Hippocampal formation (tissue), 2 donors: ENCODE measurements around the gene NOD2.

Experiments
- DNase-seq, 2 donors: peaks; one replicate each; lab custom pipeline; 2025; lab: John Stamatoyannopoulos, UW

NOD2 gene

GRCh38 chr16:50670476-50670875, 22.9 kb upstream of the NOD2 start:
- DNase-seq: no peak

DNA sequence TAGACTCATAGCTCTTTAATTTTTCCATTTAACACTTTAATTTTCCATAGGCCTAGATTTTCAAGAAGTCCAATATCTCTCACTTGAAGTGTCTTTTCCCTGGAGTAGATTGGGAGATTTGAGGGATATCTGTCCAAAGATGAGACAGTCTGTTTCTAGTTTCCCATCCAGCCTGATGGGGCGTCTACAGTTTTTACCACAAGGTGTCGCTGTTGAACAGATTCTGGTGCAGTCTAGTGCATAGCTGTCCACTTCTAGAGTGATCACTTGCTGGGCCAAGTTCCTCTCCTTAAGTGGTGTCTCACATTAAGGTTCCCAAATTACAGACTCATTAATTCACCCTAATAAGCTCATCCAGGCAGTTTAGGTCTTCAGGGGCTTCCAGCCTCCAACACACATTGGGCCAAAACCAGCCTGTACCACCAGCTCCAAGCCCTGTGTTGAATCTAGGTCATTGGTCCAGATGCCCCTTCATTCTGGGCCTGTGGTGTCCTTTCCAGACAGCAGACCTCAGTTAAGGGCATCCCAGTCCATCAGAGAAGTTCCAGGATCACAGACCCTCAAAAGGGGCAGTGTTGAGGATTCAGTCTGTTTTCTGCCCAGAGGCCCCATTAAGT, 21.7 kb upstream of the NOD2 start:
- no peak for DNase-seq

DNA sequence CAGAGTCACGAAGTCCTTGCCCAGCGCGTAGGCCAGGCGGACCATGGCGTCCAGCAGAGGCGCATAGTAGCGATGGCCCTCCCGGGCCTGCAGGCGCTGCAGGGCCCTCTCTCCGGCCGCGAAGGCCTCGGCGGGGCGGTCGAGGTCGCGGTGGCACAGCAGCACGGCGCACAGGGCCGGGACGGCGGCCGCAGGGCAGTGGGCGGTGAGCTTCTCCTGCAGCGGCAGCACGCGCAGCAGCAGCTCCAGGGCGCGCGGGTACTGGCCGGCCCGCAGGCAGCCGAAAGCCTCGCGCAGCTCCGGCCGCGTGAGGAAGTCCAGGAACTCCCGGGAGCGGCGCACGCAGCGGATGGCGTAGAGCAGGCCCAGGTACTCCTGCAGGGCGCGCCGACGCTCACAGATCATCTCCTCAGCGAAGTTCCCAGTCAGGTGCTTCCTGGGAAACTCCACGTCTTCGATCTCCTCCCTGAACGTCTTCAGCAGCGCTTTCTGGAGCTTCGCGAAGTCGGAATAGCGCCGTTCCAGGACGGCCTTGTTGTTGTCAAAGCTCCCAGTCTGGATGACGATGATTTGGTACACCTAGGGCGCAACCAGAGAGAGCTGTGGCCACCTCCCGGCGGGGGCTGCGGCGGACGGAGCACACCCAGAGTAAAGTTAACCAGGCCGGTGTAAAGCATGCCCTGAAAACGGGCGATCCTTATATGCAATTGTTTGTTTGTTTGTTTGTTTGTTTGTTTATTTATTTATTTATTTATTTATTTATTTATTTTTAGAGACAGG, 19.7 kb upstream of the NOD2 start:
- DNase-seq: no peak

DNA sequence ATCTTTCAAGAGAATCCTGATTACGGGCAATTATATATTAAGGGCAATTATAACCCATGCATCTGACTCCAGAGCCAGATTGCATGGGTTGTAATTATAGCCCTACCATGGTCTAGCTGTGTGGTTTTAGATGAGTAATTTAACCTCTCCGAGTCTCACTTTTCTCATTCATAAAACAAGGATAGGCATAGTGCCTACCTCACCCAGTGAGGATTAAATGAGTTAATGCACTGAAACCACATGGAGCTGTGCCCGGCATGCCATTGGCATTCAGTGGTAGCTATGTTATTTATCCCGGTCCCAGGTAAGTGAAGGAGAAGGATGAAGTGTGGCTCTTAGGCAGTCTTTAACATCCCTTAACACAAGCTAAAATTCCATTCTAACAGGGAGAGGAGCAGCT, 18.6 kb upstream of the NOD2 start:
- DNase-seq: no peak

GRCh38 chr16:50675686-50676610, 17.5 kb upstream of the NOD2 start:
- DNase-seq: no peak

DNA sequence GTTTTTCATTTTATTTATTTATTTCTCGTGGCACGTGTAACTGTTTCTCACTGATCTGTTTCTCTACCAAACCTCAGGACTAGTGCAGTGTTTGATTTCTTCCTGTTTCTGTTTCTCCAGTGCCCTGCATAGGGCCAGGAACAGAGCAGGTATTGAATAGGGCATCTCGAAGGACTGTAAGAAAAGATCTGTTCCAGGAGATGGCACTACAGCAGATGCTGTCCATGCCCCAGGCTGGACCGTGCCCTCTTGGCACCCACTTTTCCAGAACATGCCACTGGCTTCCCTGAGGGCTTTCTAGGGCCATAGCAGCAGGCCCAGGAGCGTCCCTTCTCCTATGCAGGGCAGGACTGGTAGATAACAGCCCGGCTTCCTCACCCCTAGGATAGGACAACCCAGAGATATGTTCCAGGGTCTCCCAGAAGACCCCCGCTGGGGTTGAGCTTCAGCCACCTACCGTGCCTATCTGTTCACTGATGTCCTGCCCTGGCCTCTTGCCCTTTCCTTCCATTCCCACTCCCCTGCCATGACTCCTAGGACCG, 16.7 kb upstream of the NOD2 start:
- no peak for DNase-seq

DNA sequence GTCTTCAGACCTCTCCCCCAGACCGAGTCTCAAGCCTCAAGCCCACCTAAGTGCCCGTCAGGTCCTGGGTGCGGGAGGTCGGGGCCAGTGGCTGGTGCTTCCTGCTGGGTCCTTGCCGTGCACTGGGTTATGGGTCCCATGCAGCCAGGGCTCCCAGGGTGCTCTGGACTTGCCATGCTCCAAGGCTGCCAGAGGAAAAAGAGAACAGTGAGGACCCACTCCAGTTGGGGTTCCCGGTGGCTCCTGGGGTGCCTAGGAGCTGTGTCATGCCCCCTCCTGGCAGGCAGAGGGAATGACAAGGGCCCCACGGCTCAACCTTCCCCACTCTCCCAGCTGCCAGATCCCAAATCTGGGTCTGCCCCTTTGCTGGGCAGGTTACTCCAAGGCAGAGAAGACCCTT, 16.1 kb upstream of the NOD2 start:
- DNase-seq: no peak

DNA sequence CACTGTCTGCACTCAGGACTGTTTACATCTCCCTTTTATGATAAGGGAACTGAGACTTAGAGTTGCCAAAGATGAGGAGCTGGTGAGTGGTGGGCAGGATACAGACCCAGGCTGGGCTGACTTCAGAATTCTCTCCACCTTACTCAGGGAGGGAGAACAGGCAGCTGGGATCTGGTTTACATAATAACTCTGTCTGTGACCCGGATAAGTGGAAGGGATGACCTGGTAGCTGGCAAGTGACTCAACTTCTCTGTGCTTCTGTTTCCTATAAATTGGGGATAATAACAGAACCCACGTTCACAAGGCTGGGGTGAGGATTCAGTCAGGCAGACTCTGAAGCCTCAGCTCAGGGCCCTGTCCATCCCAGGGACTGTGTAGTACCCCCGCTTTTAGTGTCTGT, 14.9 kb upstream of the NOD2 start:
- DNase-seq: no peak

- no peak for DNase-seq
These were observed 14.1 kb upstream of the NOD2 start for GRCh38 chr16:50679266-50679665.

- no peak for DNase-seq
These were observed 13.5 kb upstream of the NOD2 start for GRCh38 chr16:50679676-50680555.

GRCh38 chr16:50680556-50680893, 12.9 kb upstream of the NOD2 start:
- no peak for DNase-seq

GRCh38 chr16:50681021-50681885, 12.2 kb upstream of the NOD2 start, which contains the start of gene SNX20:
TSS of gene SNX20 (minus strand) at chr16:50681312. CDS start at chr16:50677526, 3,786 bp downstream.
- DNase-seq: no peak

DNA sequence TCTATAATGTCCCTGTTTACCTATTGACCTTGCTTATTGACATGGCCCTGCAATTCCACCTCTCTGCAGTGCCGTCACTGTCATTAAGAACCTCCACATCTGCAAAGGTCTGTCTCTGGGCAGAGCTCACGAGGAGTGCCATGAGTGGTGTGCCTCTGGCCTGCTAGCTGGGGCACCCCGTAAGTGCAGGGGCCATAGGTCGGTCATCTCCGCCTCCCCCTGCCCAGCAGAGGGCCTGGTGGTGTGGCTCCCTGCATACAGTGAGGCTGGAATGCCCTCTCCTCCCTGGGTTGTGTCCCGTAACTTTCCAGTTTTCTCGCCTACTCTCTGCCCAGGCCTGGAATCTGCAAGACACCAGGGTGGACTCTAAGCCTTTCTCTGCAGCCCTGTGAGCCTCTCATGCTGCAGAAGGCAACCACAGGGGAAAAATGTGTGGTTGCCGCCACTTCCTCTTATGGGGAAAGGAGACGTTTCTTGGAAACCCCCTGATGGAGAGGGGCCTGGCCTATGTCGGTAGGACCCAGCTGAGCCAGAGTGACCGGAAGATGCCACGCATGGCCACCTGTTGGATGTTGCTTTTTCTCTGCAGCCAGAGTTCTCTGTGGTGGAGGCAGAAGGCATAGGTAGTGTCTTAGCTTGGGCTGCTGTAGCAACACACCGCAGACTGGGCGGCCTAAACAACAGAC, 9.6 kb upstream of the NOD2 start:
- no peak for DNase-seq

DNA sequence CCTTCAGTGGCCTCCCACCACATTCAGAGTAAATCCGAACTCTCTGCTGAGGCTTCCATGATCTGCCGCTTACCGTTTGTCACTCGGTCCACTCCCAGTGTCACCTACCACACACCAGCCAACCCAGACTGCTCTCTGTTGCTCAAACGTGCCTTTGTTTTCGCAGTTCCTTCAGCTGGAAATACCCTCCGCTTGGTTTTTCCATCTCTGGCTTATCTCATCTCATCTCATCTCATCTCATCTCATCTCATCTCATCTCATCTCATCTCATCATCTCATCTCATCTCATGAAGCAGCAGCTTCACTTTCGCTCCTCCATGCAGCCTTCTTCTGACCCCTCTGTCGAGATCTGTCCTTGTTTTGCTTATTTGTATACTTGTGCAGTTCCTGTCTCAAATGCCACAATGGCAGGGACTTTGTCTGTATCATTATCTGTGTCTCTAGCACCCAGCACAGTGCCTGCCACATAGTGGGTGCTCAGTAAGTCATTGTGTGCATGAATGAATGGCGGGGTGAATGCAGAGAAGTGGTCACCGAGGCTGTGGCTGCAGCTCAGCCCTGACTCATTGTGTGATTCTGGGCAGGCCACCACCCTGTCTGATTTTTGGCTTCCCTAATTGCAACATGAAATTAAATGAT, 8.5 kb upstream of the NOD2 start:
- no peak for DNase-seq

DNA sequence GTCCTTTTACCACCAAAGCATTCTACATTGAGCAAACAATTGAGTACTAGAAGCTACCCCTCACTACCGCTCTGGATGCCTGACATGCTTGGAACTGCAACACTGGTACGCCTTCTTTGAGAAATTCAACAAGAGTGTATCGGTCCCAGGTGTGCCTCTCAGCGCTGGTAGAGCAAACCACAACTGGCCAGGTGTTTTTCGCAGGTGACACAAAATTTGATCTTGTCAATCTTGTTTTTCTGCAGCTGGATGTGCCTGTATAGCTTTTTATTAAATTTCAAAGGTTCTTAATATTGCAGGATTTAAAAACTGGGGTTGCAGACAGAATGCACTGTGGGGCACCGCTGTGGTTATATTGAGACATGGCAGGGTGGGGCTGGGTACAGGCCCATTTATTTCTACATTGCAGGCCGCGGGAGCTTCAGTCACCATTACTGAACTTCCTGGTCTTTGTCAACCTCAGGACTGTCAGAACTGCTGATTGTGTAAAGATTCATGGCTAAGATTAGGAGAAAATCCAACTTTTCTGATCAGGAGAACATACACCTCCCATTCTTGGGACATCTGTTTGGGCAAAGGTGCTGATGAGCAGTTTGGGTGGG, 7.8 kb upstream of the NOD2 start:
- DNase-seq: no peak

DNA sequence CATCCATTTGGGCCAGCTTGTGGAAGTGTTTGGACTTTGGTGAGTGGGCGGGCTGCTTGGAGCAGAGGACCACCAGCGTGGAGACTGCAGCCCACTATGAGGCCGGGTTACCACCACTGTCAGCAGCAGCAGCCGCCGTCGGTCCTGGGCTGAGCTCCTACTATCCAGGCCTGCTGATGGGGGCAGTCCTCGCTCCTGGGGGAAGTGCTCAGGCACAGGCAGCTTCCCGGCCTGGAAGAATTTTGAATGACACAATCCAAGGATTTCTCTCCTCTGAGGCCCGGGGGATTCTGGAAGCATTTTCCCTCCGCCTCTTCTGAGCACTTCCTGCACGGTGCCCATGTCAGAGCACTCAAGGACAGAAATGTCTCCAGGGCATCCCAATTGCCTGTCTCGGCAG, 5.3 kb upstream of the NOD2 start:
- no peak for DNase-seq

GRCh38 chr16:50688867-50689266, 4.5 kb upstream of the NOD2 start:
- no peak for DNase-seq

DNA sequence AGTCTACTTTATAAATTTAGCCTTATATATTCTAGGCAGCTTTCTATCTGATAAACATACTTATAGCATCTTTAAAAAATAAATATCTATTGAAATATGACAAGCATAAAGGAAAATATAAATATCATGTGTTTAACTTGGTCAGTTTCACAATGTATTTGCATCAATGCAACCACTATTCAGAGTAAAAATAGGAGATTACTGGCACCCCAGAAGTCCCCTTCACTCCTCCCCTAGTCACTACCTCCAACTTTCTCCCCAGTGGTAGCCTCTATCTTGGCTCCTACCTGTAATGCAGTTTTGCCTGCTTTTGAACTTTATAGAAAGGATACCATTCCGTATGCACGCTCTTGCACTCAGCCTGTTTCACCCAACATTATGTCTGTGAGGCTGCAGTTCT, 3.2 kb upstream of the NOD2 start:
- DNase-seq: no peak

- no peak for DNase-seq
These were observed 785 bp upstream of the NOD2 start for GRCh38 chr16:50692644-50692998.
